Stimulated activated CD8-positive, alpha-beta memory T cell treated with anti-CD3 and anti-CD28 coated beads, Interleukin-7, amount 100 ng/mL, for 4 hours (primary cell): ENCODE measurements around the gene ERP27.

Experiments used
- DNase-seq, 2 donors: peaks; one replicate each; pipeline ENCODE4 v3.0.0-alpha.2; 2020; ENCODE audit warnings: low read depth in 2 of 2

ERP27 gene

GRCh38 chr12:14938301-14938700 lies at the start of gene ERP27:
Gene ERP27, minus strand, starts transcription at chr12:14938537. Its CDS starts 29 bp downstream, at chr12:14938508.
- no peak for DNase-seq

- no peak for DNase-seq
Observed at GRCh38 chr12:14988035-14988434, 49.7 kb upstream of the ERP27 start.

- no peak for DNase-seq
Observed at GRCh38 chr12:14986449-14986848, 48.1 kb upstream of the ERP27 start.

GRCh38 chr12:14984766-14985285 lies 46.5 kb upstream of the ERP27 start:
- no peak for DNase-seq

GRCh38 chr12:14984036-14984435 lies 45.7 kb upstream of the ERP27 start:
- DNase-seq = no peak

GRCh38 chr12:14982991-14983390 lies 44.7 kb upstream of the ERP27 start:
- no peak for DNase-seq

GRCh38 chr12:14982562-14982961 lies 44.2 kb upstream of the ERP27 start:
- DNase-seq = no peak

GRCh38 chr12:14981049-14981448 lies 42.7 kb upstream of the ERP27 start:
- DNase-seq = no peak

- DNase-seq = no peak
Observed at GRCh38 chr12:14979468-14979867, 41.1 kb upstream of the ERP27 start.

GRCh38 chr12:14976658-14977057 lies 38.3 kb upstream of the ERP27 start:
- DNase-seq = no peak

GRCh38 chr12:14975457-14975856 lies 37.1 kb upstream of the ERP27 start:
- no peak for DNase-seq

GRCh38 chr12:14974633-14975032 lies 36.3 kb upstream of the ERP27 start:
- DNase-seq = no peak

- no peak for DNase-seq
Observed at GRCh38 chr12:14972816-14973215, 34.5 kb upstream of the ERP27 start, which contains the start of gene PDE6H. Gene PDE6H, plus strand, starts transcription at chr12:14973042. Its CDS starts 4,971 bp downstream, at chr12:14978013.

GRCh38 chr12:14970473-14970872 lies 32.1 kb upstream of the ERP27 start:
- no peak for DNase-seq

- no peak for DNase-seq
Observed at GRCh38 chr12:14968478-14968877, 30.1 kb upstream of the ERP27 start.

GRCh38 chr12:14965221-14965620 lies 26.9 kb upstream of the ERP27 start:
- DNase-seq = no peak

- no peak for DNase-seq
Observed at GRCh38 chr12:14964406-14964805, 26.1 kb upstream of the ERP27 start.

- no peak for DNase-seq
Observed at GRCh38 chr12:14963520-14963919, 25.2 kb upstream of the ERP27 start.

GRCh38 chr12:14962797-14963196 lies 24.5 kb upstream of the ERP27 start:
- no peak for DNase-seq

GRCh38 chr12:14962153-14962539 lies 23.8 kb upstream of the ERP27 start:
- no peak for DNase-seq

GRCh38 chr12:14961466-14962152 lies 23.3 kb upstream of the ERP27 start, which contains the start of gene ARHGDIB:
Gene ARHGDIB, minus strand, starts transcription at chr12:14961601. Its CDS starts 10,889 bp downstream, at chr12:14950712.
- peak; percentile 64 to 77 for DNase-seq

- DNase-seq = no peak
Observed at GRCh38 chr12:14960548-14961465, 22.5 kb upstream of the ERP27 start.
